OCI-LY1 (cell line): ENCODE data around the gene PTPN3.

Experiments used
- H2AFZ ChIP-seq: fragments of 200-600 bp; sonication (generic), shearing (Covaris generic); 2 replicates; pipeline ENCODE4 v1.6.0; 2014; ENCODE audit warnings: antibody characterized with exemption, mild to moderate bottlenecking, low read length
- H3F3A ChIP-seq: fragments of 200-600 bp; sonication (generic), shearing (Covaris generic); 2 replicates; pipeline ENCODE4 v1.6.0; 2014; ENCODE audit warnings: mild to moderate bottlenecking, antibody characterized with exemption, low read length, moderate library complexity; ENCODE audit not compliant: insufficient read depth
- H3K27ac ChIP-seq: fragments of 200-600 bp; sonication (generic); 2 replicates; pipeline ENCODE4 v1.5.1; 2014; ENCODE audit warnings: low read length, mixed run types, mild to moderate bottlenecking, low read depth; ENCODE audit not compliant: poor library complexity, severe bottlenecking
- H3K27me3 ChIP-seq: fragments of 200-600 bp; sonication (generic); 2 replicates; pipeline ENCODE4 v1.6.0; 2014; ENCODE audit warnings: antibody characterized with exemption, mild to moderate bottlenecking, low read length, moderate library complexity; ENCODE audit not compliant: insufficient read depth
- H3K36me3 ChIP-seq: fragments of 200-600 bp; sonication (generic); 2 replicates; pipeline ENCODE4 v1.6.1; 2014; ENCODE audit warnings: mild to moderate bottlenecking, antibody characterized with exemption, low read length, moderate library complexity, mixed read lengths; ENCODE audit not compliant: insufficient read depth
- H3K4me1 ChIP-seq: fragments of 200-600 bp; sonication (generic); 2 replicates; pipeline ENCODE4 v1.5.1; 2014; ENCODE audit warnings: mild to moderate bottlenecking, low read length, moderate library complexity; ENCODE audit not compliant: insufficient read depth, severe bottlenecking
- H3K4me2 ChIP-seq: fragments of 200-600 bp; sonication (generic), shearing (Covaris generic); 2 replicates; pipeline ENCODE4 v1.6.1; 2014; ENCODE audit warnings: low read length
- H3K4me3 ChIP-seq: fragments of 200-600 bp; sonication (generic); 2 replicates; pipeline ENCODE4 v1.5.1; 2014; ENCODE audit warnings: low read length, low read depth, mild to moderate bottlenecking, mixed read lengths; ENCODE audit not compliant: poor library complexity, severe bottlenecking
- H3K79me2 ChIP-seq: fragments of 200-600 bp; shearing (Covaris generic); 2 replicates; pipeline ENCODE4 v1.6.1; 2016; ENCODE audit warnings: mixed run types, low read length, mixed read lengths; ENCODE audit not compliant: insufficient read depth
- H3K9ac ChIP-seq: fragments of 200-600 bp; sonication (generic), shearing (Covaris generic); 2 replicates; pipeline ENCODE4 v1.6.1; 2014; ENCODE audit warnings: mild to moderate bottlenecking, low read length, mixed read lengths
- H3K9me2 ChIP-seq: fragments of 200-600 bp; sonication (generic), shearing (Covaris generic); 2 replicates; pipeline ENCODE4 v1.6.1; 2014; ENCODE audit warnings: low read depth, mild to moderate bottlenecking, low read length, mixed read lengths
- H3K9me3 ChIP-seq: fragments of 200-600 bp; shearing (Covaris generic); 2 replicates; pipeline ENCODE4 v1.6.1; 2014; ENCODE audit warnings: low read length, mixed read lengths
- H4K20me1 ChIP-seq: fragments of 200-600 bp; sonication (generic), shearing (Covaris generic); 2 replicates; pipeline ENCODE4 v1.6.0; 2016; ENCODE audit warnings: mild to moderate bottlenecking, low read length; ENCODE audit not compliant: insufficient read depth
- EZH2 ChIP-seq: fragments of 200-600 bp; sonication (generic), shearing (Covaris generic); IDR thresholded peaks from 2 replicates; pipeline ENCODE4 v1.8.0; 2017; ENCODE audit warnings: borderline replicate concordance, mixed run types, mild to moderate bottlenecking, antibody characterized with exemption, low read length, moderate library complexity, mixed read lengths
- TF ChIP-seq, protein P1 (sequence below): fragments of 200-600 bp; sonication (generic), shearing (Covaris generic); IDR thresholded peaks from 2 replicates; pipeline ENCODE4 v1.5.1; 2017; ENCODE audit warnings: mild to moderate bottlenecking, antibody characterized with exemption, low read length, moderate library complexity, mixed read lengths

PTPN3 gene

DNA sequence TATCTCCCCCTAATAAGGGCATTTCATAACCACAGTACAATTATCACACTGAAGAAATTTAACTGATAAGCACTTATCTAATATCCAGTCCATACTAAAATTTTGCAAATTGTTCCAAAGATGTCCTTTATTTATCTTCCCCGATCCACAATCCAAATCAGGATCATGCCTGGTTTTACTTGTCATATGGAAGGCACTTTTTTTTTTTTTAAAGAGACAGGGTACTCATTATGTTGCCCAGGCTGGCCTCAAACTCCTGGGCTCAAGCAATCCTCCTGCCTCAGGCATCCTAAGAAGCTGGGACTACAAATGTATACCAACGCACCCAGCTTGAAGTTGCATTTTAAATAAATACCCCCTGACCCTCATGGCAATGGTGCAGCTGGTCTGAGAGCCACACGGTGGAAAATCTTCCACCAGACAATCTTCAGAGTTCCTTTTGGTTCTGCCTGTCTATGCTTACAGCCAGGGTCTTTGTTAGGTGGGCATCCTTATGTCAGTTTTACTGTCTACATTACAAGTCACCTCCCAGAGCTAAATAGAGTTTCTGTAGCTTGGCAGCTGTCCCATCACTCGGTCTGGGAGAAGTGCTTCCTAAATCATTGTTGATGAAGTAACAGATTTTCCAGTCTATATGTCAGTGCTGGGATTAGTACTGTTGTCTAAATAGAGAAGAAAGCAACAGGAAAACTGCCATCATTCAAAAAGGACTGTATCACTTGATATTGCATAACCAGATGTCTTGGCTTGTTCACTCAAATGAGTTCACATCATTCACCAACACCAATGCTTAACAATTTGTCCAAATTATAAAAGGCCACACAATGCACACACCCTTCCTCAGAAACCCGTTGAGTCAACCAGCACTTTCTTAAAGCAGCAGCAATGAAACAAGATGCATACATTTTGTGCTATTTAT is 26.4 kb downstream of the PTPN3 start:
- Histone ChIP-seq H3K9me3 (no peaks in the 10 kb centered on the region), H4K20me1 (no peaks in the 10 kb centered on the region), H3K27ac (no peak overlapping the region), H3K9ac (no peak overlapping the region), H2AFZ (no peak overlapping the region), H3K4me2 (no peak overlapping the region), H3K79me2 (no peaks in the 10 kb centered on the region), H3F3A (no peaks in the 10 kb centered on the region), H3K27me3 (no peaks in the 10 kb centered on the region), H3K9me2 (no peaks in the 10 kb centered on the region), H3K36me3 (no peaks in the 10 kb centered on the region), H3K4me3 (no peak overlapping the region), H3K4me1 (no peaks in the 10 kb centered on the region)
- TF ChIP-seq, protein P1, sequence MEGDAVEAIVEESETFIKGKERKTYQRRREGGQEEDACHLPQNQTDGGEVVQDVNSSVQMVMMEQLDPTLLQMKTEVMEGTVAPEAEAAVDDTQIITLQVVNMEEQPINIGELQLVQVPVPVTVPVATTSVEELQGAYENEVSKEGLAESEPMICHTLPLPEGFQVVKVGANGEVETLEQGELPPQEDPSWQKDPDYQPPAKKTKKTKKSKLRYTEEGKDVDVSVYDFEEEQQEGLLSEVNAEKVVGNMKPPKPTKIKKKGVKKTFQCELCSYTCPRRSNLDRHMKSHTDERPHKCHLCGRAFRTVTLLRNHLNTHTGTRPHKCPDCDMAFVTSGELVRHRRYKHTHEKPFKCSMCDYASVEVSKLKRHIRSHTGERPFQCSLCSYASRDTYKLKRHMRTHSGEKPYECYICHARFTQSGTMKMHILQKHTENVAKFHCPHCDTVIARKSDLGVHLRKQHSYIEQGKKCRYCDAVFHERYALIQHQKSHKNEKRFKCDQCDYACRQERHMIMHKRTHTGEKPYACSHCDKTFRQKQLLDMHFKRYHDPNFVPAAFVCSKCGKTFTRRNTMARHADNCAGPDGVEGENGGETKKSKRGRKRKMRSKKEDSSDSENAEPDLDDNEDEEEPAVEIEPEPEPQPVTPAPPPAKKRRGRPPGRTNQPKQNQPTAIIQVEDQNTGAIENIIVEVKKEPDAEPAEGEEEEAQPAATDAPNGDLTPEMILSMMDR, result no peak
- no peak for TF ChIP-seq EZH2

DNA sequence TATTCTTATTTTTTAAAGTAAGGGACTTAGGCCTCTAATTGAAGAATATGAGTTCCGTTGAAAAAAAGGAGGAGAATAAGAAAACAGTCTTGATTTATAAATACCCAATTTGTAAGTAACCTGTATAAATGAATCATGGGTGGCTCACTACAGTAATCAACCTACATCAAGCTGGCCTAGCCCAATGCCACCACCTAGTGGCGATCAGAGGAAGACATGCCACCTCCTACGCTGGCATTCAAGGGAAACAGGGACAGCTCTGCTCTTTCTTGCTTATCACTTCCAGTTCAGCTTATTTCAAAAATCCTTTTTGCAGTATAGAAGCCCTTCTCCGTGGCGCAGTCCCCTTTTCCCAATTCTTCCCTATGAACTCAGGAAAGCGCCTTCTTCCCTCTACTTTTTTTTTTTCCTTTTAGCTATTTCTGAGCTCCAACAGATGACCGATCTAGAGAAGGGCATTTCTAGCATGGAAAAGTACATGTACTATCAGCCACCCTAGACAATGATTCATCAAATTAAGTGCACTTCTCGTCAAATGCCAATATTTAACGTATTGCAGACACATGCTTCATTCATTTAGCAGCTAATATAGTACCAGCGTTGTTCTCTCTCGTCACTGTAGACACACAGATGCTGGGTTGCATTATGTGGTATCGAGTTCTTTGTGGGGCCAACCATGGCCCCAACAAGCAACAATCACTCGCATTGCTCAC is 28.3 kb downstream of the PTPN3 start:
- Histone ChIP-seq H3K36me3 (no peaks in the 10 kb centered on the region), H3K4me3 (no peak overlapping the region), H3K27ac (no peak overlapping the region), H3K9me3 (no peaks in the 10 kb centered on the region), H3K4me2 (no peak overlapping the region), H2AFZ (no peak overlapping the region), H4K20me1 (no peaks in the 10 kb centered on the region), H3F3A (no peaks in the 10 kb centered on the region), H3K9ac (no peak overlapping the region), H3K4me1 (no peaks in the 10 kb centered on the region), H3K79me2 (no peaks in the 10 kb centered on the region), H3K27me3 (no peaks in the 10 kb centered on the region), H3K9me2 (no peaks in the 10 kb centered on the region)
- TF ChIP-seq, protein P1, result peak; percentile 88
- no peak for TF ChIP-seq EZH2

DNA sequence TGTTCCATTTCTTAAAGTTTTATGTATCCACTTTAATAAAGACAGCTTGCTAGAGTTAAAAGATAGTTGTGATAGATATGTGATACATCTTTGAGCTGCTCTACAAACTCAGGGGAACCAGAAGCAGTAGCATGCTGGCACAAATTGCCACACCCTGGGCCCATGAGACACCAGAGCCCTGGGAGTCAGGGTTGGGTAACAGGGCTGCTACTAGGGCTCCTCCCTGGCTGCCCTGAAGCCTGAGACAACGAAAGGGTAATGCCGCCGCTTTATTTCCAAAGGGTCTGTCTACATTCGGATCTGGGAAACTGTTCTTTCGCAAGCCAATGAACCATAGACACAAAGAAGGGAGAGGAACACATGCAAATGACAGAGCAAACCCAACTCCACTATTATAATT is 29.2 kb downstream of the PTPN3 start:
- H3K27ac ChIP-seq, result no peak overlapping the region
- H3F3A ChIP-seq, result no peaks in the 10 kb centered on the region
- no peaks in the 10 kb centered on the region for H3K9me2 ChIP-seq
- no peaks in the 10 kb centered on the region for H3K9me3 ChIP-seq
- no peak overlapping the region for H2AFZ ChIP-seq
- no peaks in the 10 kb centered on the region for H3K79me2 ChIP-seq
- H3K36me3 ChIP-seq, result no peaks in the 10 kb centered on the region
- H3K4me2 ChIP-seq, result no peak overlapping the region
- H3K9ac ChIP-seq, result no peak overlapping the region
- H3K4me1 ChIP-seq, result no peaks in the 10 kb centered on the region
- no peaks in the 10 kb centered on the region for H3K27me3 ChIP-seq
- no peaks in the 10 kb centered on the region for H4K20me1 ChIP-seq
- no peak overlapping the region for H3K4me3 ChIP-seq
- TF ChIP-seq, protein P1, result no peak
- TF ChIP-seq EZH2, result no peak
